Measurements from ENCODE around the gene ZNF521.

DNA sequence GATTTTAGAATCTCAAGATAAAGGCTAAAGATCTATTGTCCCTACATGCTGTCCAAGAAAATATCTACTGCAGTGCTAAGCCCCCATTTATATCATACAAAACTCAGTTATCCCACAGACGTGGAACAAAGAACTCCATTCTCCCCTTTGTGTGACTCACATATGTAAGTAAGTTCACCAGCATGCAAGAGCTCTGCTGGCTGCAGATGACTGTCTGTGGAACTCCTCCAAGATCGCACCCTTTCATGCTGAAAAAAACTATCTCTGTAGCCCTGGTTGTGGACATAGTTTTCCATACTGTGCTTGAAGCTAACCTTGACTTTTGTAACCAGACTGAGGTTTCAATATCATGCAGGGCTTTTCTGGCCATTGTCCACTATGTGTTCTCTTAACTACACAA is 207.1 kb downstream of the ZNF521 start:
- TF ChIP-seq, protein P1, sequence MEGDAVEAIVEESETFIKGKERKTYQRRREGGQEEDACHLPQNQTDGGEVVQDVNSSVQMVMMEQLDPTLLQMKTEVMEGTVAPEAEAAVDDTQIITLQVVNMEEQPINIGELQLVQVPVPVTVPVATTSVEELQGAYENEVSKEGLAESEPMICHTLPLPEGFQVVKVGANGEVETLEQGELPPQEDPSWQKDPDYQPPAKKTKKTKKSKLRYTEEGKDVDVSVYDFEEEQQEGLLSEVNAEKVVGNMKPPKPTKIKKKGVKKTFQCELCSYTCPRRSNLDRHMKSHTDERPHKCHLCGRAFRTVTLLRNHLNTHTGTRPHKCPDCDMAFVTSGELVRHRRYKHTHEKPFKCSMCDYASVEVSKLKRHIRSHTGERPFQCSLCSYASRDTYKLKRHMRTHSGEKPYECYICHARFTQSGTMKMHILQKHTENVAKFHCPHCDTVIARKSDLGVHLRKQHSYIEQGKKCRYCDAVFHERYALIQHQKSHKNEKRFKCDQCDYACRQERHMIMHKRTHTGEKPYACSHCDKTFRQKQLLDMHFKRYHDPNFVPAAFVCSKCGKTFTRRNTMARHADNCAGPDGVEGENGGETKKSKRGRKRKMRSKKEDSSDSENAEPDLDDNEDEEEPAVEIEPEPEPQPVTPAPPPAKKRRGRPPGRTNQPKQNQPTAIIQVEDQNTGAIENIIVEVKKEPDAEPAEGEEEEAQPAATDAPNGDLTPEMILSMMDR (conservative IDR thresholded peaks at IDR 0.05; ENCODE audit: low read depth, low read length): no peak
- TF ChIP-seq EZH2 (IDR thresholded peaks at IDR 0.05; ENCODE audit: low read length, unreplicated experiment): no peak
